HG02870 (cell line): ENCODE data around the gene LRRC10.
"Not testable (repeated sequence)": the region's sequence is repeated elsewhere in the genome, so short reads cannot be mapped to it uniquely, and the experiment has no call there.

ENCODE experiments used
- ATAC-seq: cut with Tn5 transposase; IDR thresholded peaks from one replicate; pipeline ENCODE4 v1.9.1; 2021; ENCODE audit warnings: mild to moderate bottlenecking, moderate library complexity; ENCODE audit not compliant: unreplicated experiment

LRRC10 gene

GRCh38 chr12:69620077-69620476 lies 9.4 kb upstream of the LRRC10 start:
- no peak for ATAC-seq

- ATAC-seq, result no peak
Observed at GRCh38 chr12:69619050-69619449, 8.3 kb upstream of the LRRC10 start.

GRCh38 chr12:69616025-69616424 lies 5.3 kb upstream of the LRRC10 start:
- ATAC-seq, result no peak

GRCh38 chr12:69613351-69613750 lies 2.6 kb upstream of the LRRC10 start:
- no peak for ATAC-seq

GRCh38 chr12:69610126-69610525 lies 581 bp downstream of the LRRC10 start:
- no peak for ATAC-seq

GRCh38 chr12:69608114-69608513 lies 2.6 kb downstream of the LRRC10 start:
- ATAC-seq, result no peak

GRCh38 chr12:69604275-69604674 lies 6.4 kb downstream of the LRRC10 start:
- not testable (repeated sequence) for ATAC-seq

- not testable (repeated sequence) for ATAC-seq
Observed at GRCh38 chr12:69603556-69603955, 7.2 kb downstream of the LRRC10 start.

GRCh38 chr12:69602954-69603353 lies 7.8 kb downstream of the LRRC10 start:
- no peak for ATAC-seq

GRCh38 chr12:69601962-69602685 lies 8.6 kb downstream of the LRRC10 start:
- no peak for ATAC-seq

- ATAC-seq, result no peak
Observed at GRCh38 chr12:69600804-69601203, 9.9 kb downstream of the LRRC10 start.

GRCh38 chr12:69598174-69598753 lies 12.4 kb downstream of the LRRC10 start:
- no peak for ATAC-seq

GRCh38 chr12:69595689-69596088 lies 15.0 kb downstream of the LRRC10 start:
- no peak for ATAC-seq

GRCh38 chr12:69589082-69589481 lies 21.6 kb downstream of the LRRC10 start:
- ATAC-seq, result no peak

GRCh38 chr12:69588527-69588926 lies 22.2 kb downstream of the LRRC10 start:
- ATAC-seq, result no peak

GRCh38 chr12:69585189-69586062 lies 25.3 kb downstream of the LRRC10 start, which contains the start of gene CCT2:
CCT2 (plus strand) TSS chr12:69585459; CDS start chr12:69585522, 63 bp downstream.
- ATAC-seq, result peak; percentile 95

GRCh38 chr12:69583203-69583602 lies 27.5 kb downstream of the LRRC10 start:
- no peak for ATAC-seq

- no peak for ATAC-seq
Observed at GRCh38 chr12:69580074-69580473, 30.6 kb downstream of the LRRC10 start.

- peak; percentile 51 for ATAC-seq
Observed at GRCh38 chr12:69579029-69579428, 31.7 kb downstream of the LRRC10 start.

GRCh38 chr12:69578283-69578682 lies 32.4 kb downstream of the LRRC10 start:
- no peak for ATAC-seq

- no peak for ATAC-seq
Observed at GRCh38 chr12:69575346-69575745, 35.4 kb downstream of the LRRC10 start.
